Smooth muscle cell (in vitro differentiated cells): ENCODE measurements around the gene SF3B2. TPM values are rescaled to one million over a fixed set of nuclear protein-coding genes. Genes with fewer than 3 reads are reported as not detected.

Source experiments
- DNase-seq: peaks from one replicate; lab custom pipeline; 2025; ENCODE audit not compliant: unreplicated experiment; lab: John Stamatoyannopoulos, UW
- H2AFZ ChIP-seq: fragments of 200-600 bp; sonication (generic); 2 replicates; pipeline ENCODE4 v1.6.0; 2016; ENCODE audit warnings: antibody characterized with exemption, low read depth, mild to moderate bottlenecking
- H3F3A ChIP-seq: fragments of 200-600 bp; sonication (generic); 2 replicates; pipeline ENCODE4 v1.6.0; 2017; ENCODE audit warnings: antibody characterized with exemption, low read depth
- H3K27ac ChIP-seq: fragments of 200-600 bp; sonication (generic); 2 replicates; pipeline ENCODE4 v1.5.1; 2016; ENCODE audit warnings: low read depth, mild to moderate bottlenecking
- H3K27me3 ChIP-seq: fragments of 200-600 bp; sonication (generic); 2 replicates; pipeline ENCODE4 v1.6.1; 2016; ENCODE audit warnings: low read depth, mild to moderate bottlenecking
- H3K36me3 ChIP-seq: fragments of 200-600 bp; sonication (generic); 2 replicates; pipeline ENCODE4 v1.5.1; 2016; ENCODE audit warnings: low read depth
- H3K4me1 ChIP-seq: fragments of 200-600 bp; sonication (generic); 2 replicates; pipeline ENCODE4 v1.5.1; 2016; ENCODE audit warnings: low read depth
- H3K4me2 ChIP-seq: fragments of 200-600 bp; sonication (generic); 2 replicates; pipeline ENCODE4 v1.6.0; 2016; ENCODE audit warnings: mild to moderate bottlenecking
- H3K4me3 ChIP-seq: fragments of 200-600 bp; sonication (generic); 2 replicates; pipeline ENCODE4 v1.5.1; 2016; ENCODE audit warnings: mild to moderate bottlenecking
- H3K79me2 ChIP-seq: fragments of 200-600 bp; sonication (generic); 2 replicates; pipeline ENCODE4 v1.6.0; 2016; ENCODE audit warnings: low read depth, mild to moderate bottlenecking
- H3K9ac ChIP-seq: fragments of 200-600 bp; sonication (generic); 2 replicates; pipeline ENCODE4 v1.6.0; 2016; ENCODE audit warnings: low read depth
- H3K9me3 ChIP-seq: fragments of 200-600 bp; sonication (generic); replicated peaks from 2 replicates; pipeline ENCODE4 v1.5.1; 2016; ENCODE audit warnings: low read depth
- H4K20me1 ChIP-seq: fragments of 200-600 bp; sonication (generic); 2 replicates; pipeline ENCODE4 v1.6.0; 2016; ENCODE audit warnings: low read depth
- WGBS: methylation state at CpG from one replicate; pipeline ENCODE4 v1.1.7; 2016; ENCODE audit warnings: low lambda C conversion rate; 5-methylcytosine and 5-hydroxymethylcytosine counted together
- polyA plus RNA-seq: library from polyadenylated mRNA; unstranded; fragments of >200 nt; fragmentation: Nextera tagmentation; extraction: Ambion mirVana; gene quantifications from 2 replicates; pipeline ENCODE4 v1.2.1, GENCODE V29; 2016
- total RNA-seq: library from RNA; depleted of rRNA; stranded (reverse); fragments of >200 nt; gene quantifications from 2 replicates; pipeline ENCODE4 v1.2.3, GENCODE V29; 2014
- TF ChIP-seq, protein P1 (sequence below): fragments of 200-600 bp; sonication (generic); IDR thresholded peaks from 2 replicates; pipeline ENCODE4 v1.5.1; 2017; ENCODE audit warnings: borderline replicate concordance, mild to moderate bottlenecking, antibody characterized with exemption; ENCODE audit not compliant: insufficient read depth, poor library complexity, severe bottlenecking

Gene SF3B2
- total and polyA plus RNA-seq, 2 experiments from 2014 or later: 125 to 182 TPM

DNA sequence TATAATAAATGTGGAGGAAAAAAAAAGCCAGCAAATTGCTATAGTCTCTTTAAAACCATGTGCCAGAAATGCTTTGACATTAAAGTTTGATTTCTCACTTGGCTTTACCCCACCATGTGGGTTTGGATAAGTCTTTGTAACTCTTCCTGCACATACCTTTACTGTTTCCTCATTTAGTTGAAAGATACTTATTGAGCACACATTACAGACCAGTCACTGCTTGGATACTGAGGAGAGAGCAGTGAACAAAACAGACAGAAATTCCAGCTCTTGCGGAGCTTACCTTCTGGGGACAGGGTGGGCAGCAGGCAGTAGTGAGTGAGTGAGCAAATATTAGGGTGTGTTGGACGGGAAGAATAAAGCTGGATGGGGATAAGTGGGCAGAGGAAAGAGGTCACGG, 31.6 kb downstream of the SF3B2 start:
- Histone ChIP-seq H3F3A (peaks cover 25% of the 10 kb centered on the region), H2AFZ (no peak overlapping the region), H4K20me1 (peaks cover 77% of the 10 kb centered on the region), H3K27ac (peak overlapping the region; percentile 87), H3K9ac (peak overlapping the region; percentile 42), H3K4me3 (no peak overlapping the region), H3K79me2 (peaks cover 96% of the 10 kb centered on the region), H3K4me2 (peak overlapping the region; percentile 75), H3K4me1 (peaks cover 44% of the 10 kb centered on the region), H3K9me3 (no peaks in the 10 kb centered on the region), H3K36me3 (peaks cover 3% of the 10 kb centered on the region), H3K27me3 (no peaks in the 10 kb centered on the region)
- DNase-seq: no peak
- TF ChIP-seq, protein P1, sequence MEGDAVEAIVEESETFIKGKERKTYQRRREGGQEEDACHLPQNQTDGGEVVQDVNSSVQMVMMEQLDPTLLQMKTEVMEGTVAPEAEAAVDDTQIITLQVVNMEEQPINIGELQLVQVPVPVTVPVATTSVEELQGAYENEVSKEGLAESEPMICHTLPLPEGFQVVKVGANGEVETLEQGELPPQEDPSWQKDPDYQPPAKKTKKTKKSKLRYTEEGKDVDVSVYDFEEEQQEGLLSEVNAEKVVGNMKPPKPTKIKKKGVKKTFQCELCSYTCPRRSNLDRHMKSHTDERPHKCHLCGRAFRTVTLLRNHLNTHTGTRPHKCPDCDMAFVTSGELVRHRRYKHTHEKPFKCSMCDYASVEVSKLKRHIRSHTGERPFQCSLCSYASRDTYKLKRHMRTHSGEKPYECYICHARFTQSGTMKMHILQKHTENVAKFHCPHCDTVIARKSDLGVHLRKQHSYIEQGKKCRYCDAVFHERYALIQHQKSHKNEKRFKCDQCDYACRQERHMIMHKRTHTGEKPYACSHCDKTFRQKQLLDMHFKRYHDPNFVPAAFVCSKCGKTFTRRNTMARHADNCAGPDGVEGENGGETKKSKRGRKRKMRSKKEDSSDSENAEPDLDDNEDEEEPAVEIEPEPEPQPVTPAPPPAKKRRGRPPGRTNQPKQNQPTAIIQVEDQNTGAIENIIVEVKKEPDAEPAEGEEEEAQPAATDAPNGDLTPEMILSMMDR: no peak
- WGBS: 85% methylated on average over 3 of the region's 3 CpGs

DNA sequence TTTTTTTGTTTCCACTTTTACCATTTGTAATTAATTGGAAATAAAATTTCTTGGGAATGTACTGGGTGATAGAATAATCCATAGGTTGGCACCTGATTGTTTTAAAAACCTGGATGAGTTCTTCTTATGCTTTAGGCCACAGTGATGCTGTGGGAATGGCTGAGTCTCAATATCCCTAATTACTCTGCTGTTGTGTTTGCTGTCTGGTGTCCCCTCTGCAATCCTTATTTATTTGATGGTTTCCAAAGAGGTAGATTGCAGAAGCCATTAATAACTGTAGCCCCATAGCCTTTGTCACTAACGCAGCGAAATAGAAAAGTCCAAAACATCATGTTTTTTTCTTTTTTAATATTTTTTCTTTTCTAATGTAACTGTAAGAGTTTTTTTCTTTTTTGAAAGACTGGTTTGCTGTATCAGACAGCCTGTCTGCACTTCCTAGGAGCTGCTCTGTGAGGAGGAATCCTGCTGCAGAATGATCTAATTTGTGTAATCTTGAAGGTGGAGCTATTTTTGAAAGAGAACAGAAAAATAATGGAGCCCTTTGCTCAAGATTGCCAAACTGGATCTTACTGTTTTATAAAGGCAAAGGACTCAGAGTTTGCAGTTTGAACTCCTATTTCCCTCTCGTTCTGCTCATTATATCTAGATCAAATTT, 32.8 kb downstream of the SF3B2 start:
- peaks cover 74% of the 10 kb centered on the region for H4K20me1 ChIP-seq

DNA sequence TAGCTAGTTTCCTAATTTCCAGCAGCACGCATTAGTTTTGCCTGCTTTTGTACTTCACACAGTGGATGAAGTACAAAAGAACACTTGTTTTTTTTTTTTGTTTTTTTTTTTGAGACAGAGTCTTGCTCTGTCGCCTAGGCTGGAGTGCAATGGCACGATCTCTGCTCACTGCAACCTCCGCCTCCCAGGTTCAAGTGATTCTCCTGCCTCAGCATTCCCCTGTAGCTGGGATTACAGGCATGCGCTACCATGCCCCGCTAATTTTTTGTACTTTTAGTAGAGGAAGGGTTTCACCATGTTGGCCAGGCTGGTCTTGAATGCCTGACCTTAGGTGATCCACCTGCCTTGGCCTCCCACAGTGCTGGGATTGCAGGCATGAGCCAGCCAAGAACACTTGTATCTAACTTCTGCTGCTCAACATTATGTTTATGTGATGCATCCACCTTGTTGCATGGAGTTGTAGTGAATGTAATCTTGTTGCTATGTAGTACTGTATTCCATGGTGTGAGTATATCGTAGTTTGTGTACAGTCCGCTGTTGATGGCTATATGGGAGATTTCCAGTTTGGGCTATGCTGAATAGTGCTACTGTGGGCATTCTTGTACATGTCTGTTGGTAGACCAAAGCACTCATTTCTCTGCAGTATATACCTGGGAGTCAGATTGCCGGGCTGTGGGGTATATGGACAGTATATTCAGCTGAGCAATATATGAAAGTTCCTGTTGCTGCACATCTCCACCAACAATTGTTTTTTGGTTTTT, 35.2 kb downstream of the SF3B2 start:
- H2AFZ ChIP-seq: no peak overlapping the region
- no peak overlapping the region for H3K4me3 ChIP-seq
- peaks cover 28% of the 10 kb centered on the region for H3K4me1 ChIP-seq
- H3K4me2 ChIP-seq: no peak overlapping the region
- H3K9ac ChIP-seq: no peak overlapping the region
- peaks cover 82% of the 10 kb centered on the region for H4K20me1 ChIP-seq
- peaks cover 90% of the 10 kb centered on the region for H3K79me2 ChIP-seq
- H3K36me3 ChIP-seq: peaks cover 3% of the 10 kb centered on the region
- DNase-seq: no peak
- WGBS: 96% methylated on average over 9 of the region's 9 CpGs
- TF ChIP-seq, protein P1: no peak
- H3F3A ChIP-seq: no peaks in the 10 kb centered on the region
- no peaks in the 10 kb centered on the region for H3K9me3 ChIP-seq
- H3K27ac ChIP-seq: no peak overlapping the region
- H3K27me3 ChIP-seq: no peaks in the 10 kb centered on the region

More for the DNA sequence above, 32.8 kb downstream of the SF3B2 start:
- DNase-seq: no peak
- WGBS: 85% methylated on average over 3 of the region's 3 CpGs
- Histone ChIP-seq H3K9ac (no peak overlapping the region), H3K4me3 (no peak overlapping the region), H3K9me3 (no peaks in the 10 kb centered on the region), H2AFZ (no peak overlapping the region), H3K27ac (peak overlapping the region; percentile 28), H3K4me2 (peak overlapping the region; percentile 35), H3K79me2 (peaks cover 95% of the 10 kb centered on the region), H3F3A (peaks cover 15% of the 10 kb centered on the region), H3K27me3 (no peaks in the 10 kb centered on the region), H3K4me1 (peaks cover 40% of the 10 kb centered on the region), H3K36me3 (peaks cover 3% of the 10 kb centered on the region)
- TF ChIP-seq, protein P1: no peak
